Measurements from ENCODE around the gene LY6G6D.

The LY6G6D gene

GRCh38 chr6:31721351-31722020 lies 6.3 kb downstream of the LY6G6D start, which contains the start of gene LY6G6C:
TSS of gene LY6G6C (minus strand) at chr6:31721746. CDS start at chr6:31721679, 67 bp downstream.
- DNase-seq: no peak

- DNase-seq: no peak
Measured at GRCh38 chr6:31722173-31722572, 7.0 kb downstream of the LY6G6D start.

- DNase-seq: no peak
Measured at GRCh38 chr6:31723245-31723979, 8.3 kb downstream of the LY6G6D start, which contains the start of gene MPIG6B. TSS of gene MPIG6B (plus strand) at chr6:31723373. CDS start at chr6:31723384, 11 bp downstream.

- DNase-seq: no peak
Measured at GRCh38 chr6:31723980-31724691, 9.0 kb downstream of the LY6G6D start.

- no peak for DNase-seq
Measured at GRCh38 chr6:31725502-31726350, 10.6 kb downstream of the LY6G6D start.

GRCh38 chr6:31727034-31727716 lies 12.0 kb downstream of the LY6G6D start:
- no peak for DNase-seq

- no peak for DNase-seq
Measured at GRCh38 chr6:31727717-31728671, 12.8 kb downstream of the LY6G6D start.

GRCh38 chr6:31728767-31729514 lies 13.8 kb downstream of the LY6G6D start, which contains the start of gene DDAH2:
TSS of gene DDAH2 (minus strand) at chr6:31729299. CDS start at chr6:31729161, 138 bp downstream.
- DNase-seq: no peak

- no peak for DNase-seq
Measured at GRCh38 chr6:31729515-31729978, 14.4 kb downstream of the LY6G6D start.

GRCh38 chr6:31729979-31730630 lies 15.0 kb downstream of the LY6G6D start:
- DNase-seq: no peak

- no peak for DNase-seq
Measured at GRCh38 chr6:31730631-31731086, 15.5 kb downstream of the LY6G6D start.

GRCh38 chr6:31732029-31732428 lies 16.9 kb downstream of the LY6G6D start:
- DNase-seq: no peak

- DNase-seq: no peak
Measured at GRCh38 chr6:31733734-31734133, 18.6 kb downstream of the LY6G6D start.

GRCh38 chr6:31734247-31734820 lies 19.2 kb downstream of the LY6G6D start:
- no peak for DNase-seq

- DNase-seq: no peak
Measured at GRCh38 chr6:31734821-31735406, 19.8 kb downstream of the LY6G6D start.

- no peak for DNase-seq
Measured at GRCh38 chr6:31736021-31736767, 21.0 kb downstream of the LY6G6D start, which contains the start of gene CLIC1. TSS of gene CLIC1 (minus strand) at chr6:31736530. CDS start at chr6:31736300, 230 bp downstream.

GRCh38 chr6:31736768-31737314 lies 21.7 kb downstream of the LY6G6D start:
- no peak for DNase-seq

Data from NCI-H2107 (cell line).